Measurements from ENCODE around the gene HCAR1. TPM values are rescaled to one million over a fixed set of nuclear protein-coding genes. Genes with fewer than 3 reads are reported as not detected.

Gene HCAR1
- total RNA-seq, 4 donors from 2014 or later = 0.10 to 0.89 (median 0.29) TPM

DNA sequence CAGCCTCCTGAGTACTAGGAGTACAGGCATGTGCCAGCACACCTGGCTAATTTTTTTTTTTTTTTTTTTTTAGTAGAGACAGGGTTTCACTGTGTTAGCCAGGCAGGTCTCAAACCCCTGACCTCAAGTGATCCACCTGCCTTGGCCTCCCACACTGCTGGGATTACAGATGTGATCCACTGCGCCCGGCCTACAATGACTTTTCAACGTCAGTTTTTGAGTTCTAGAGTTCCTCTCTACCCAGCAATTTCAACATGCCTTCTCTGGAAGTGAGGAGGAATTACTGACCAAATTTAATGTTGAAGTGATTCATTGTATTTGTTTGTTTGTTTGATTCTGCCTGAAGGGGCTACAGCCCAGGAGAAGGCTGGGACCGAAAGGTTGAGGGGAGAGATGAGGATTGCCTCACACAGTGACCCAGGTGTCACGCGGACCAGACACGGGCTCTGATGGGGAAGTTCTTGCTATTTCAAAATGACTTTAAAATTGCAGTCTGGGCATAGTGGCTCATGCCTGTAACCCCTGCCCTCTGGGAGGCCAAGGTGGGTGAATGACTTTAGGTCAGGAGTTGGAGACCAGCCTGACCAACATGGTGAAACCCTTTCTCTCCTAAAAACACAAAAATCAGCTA is 13.4 kb upstream of the HCAR1 start:
- H3K4me3 ChIP-seq = no peak overlapping the region
- no peak overlapping the region for H3K27ac ChIP-seq
- H3K4me1 ChIP-seq = no peaks in the 10 kb centered on the region
- WGBS = 90% methylated on average over 7 of the region's 7 CpGs
- no peaks in the 10 kb centered on the region for H3K27me3 ChIP-seq
- peak in 1 of 2 donors; percentile 36 for DNase-seq (ENCODE audit: low spot score in 2 of 2)
- H3K36me3 ChIP-seq = no peaks in the 10 kb centered on the region
- no peaks in the 10 kb centered on the region for H3K9me3 ChIP-seq
- TF ChIP-seq, protein P1, sequence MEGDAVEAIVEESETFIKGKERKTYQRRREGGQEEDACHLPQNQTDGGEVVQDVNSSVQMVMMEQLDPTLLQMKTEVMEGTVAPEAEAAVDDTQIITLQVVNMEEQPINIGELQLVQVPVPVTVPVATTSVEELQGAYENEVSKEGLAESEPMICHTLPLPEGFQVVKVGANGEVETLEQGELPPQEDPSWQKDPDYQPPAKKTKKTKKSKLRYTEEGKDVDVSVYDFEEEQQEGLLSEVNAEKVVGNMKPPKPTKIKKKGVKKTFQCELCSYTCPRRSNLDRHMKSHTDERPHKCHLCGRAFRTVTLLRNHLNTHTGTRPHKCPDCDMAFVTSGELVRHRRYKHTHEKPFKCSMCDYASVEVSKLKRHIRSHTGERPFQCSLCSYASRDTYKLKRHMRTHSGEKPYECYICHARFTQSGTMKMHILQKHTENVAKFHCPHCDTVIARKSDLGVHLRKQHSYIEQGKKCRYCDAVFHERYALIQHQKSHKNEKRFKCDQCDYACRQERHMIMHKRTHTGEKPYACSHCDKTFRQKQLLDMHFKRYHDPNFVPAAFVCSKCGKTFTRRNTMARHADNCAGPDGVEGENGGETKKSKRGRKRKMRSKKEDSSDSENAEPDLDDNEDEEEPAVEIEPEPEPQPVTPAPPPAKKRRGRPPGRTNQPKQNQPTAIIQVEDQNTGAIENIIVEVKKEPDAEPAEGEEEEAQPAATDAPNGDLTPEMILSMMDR (IDR thresholded peaks at IDR 0.05) = no peak
- TF ChIP-seq EP300 (IDR thresholded peaks at IDR 0.05) = no peak
- no peak for TF ChIP-seq POLR2A (IDR thresholded peaks at IDR 0.05)
- no peak for TF ChIP-seq POLR2AphosphoS5 (IDR thresholded peaks at IDR 0.05)

DNA sequence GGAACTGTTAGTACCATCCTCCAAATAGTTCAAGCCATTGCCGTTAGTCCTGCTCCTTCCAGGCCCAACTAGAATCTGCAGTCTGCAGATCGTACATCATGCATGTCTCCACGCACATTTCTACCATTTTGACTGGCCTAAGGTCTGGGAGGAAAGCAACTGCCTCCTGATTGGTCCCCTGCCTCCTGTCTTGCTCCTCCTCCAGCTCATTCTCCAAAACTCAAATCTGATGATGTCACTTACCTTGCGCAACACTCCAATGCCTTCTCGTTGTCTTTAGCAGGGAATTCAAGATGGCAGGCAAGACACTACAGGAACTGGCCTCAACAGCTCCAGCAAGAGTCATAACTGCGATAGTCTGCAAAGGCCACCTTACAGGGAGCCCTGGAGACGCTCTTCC is 9.7 kb upstream of the HCAR1 start:
- Histone ChIP-seq H3K36me3 (no peaks in the 10 kb centered on the region), H3K27ac (no peak overlapping the region), H3K4me3 (no peak overlapping the region), H3K27me3 (no peaks in the 10 kb centered on the region), H3K9me3 (no peaks in the 10 kb centered on the region), H3K4me1 (no peaks in the 10 kb centered on the region)
- peak in 1 of 2 donors; percentile 1 for DNase-seq (ENCODE audit: low spot score in 2 of 2)
- 91% methylated on average over 7 of the region's 7 CpGs for WGBS
- TF ChIP-seq POLR2A (IDR thresholded peaks at IDR 0.05) = no peak
- no peak for TF ChIP-seq POLR2AphosphoS5 (IDR thresholded peaks at IDR 0.05)
- TF ChIP-seq, protein P1 (IDR thresholded peaks at IDR 0.05) = no peak
- no peak for TF ChIP-seq EP300 (IDR thresholded peaks at IDR 0.05)

DNA sequence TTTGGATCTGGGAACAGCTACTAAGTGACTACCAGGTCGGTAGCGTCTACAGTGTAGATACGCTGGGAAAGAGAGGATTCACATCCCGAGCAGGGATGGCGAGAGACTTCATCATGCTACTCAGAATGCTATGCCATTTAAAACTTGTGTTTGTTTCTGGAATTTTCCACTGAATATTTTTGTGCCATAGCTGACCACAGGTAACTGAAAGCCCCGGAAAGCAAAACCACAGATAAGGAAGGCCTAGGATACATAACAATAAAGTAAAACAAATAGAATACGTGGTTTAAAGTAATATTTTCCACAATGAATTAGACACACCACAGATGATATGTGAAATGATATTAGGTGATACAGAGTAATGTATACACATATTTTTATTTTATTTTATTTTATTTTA is 7.9 kb upstream of the HCAR1 start:
- H3K27ac ChIP-seq = no peak overlapping the region
- no peaks in the 10 kb centered on the region for H3K9me3 ChIP-seq
- H3K36me3 ChIP-seq = no peaks in the 10 kb centered on the region
- WGBS = 79% methylated on average over 7 of the region's 7 CpGs
- TF ChIP-seq, protein P1 (IDR thresholded peaks at IDR 0.05) = no peak
- TF ChIP-seq POLR2A (IDR thresholded peaks at IDR 0.05) (no peak), EP300 (IDR thresholded peaks at IDR 0.05) (no peak), POLR2AphosphoS5 (IDR thresholded peaks at IDR 0.05) (no peak)
- H3K27me3 ChIP-seq = no peaks in the 10 kb centered on the region
- no peak for DNase-seq (ENCODE audit: low spot score in 2 of 2)
- no peak overlapping the region for H3K4me3 ChIP-seq
- no peaks in the 10 kb centered on the region for H3K4me1 ChIP-seq

GRCh38 chr12:122732611-122733010 is 2.0 kb upstream of the HCAR1 start:
- H3K27ac ChIP-seq = no peak overlapping the region
- DNase-seq (ENCODE audit: low spot score in 2 of 2) = no peak
- no peaks in the 10 kb centered on the region for H3K27me3 ChIP-seq
- TF ChIP-seq POLR2A (IDR thresholded peaks at IDR 0.05) = no peak
- no peak for TF ChIP-seq POLR2AphosphoS5 (IDR thresholded peaks at IDR 0.05)
- no peak for TF ChIP-seq EP300 (IDR thresholded peaks at IDR 0.05)
- TF ChIP-seq, protein P1 (IDR thresholded peaks at IDR 0.05) = no peak
- WGBS = 90% methylated on average over 4 of the region's 4 CpGs
- no peaks in the 10 kb centered on the region for H3K9me3 ChIP-seq
- no peaks in the 10 kb centered on the region for H3K4me1 ChIP-seq
- H3K4me3 ChIP-seq = no peak overlapping the region
- no peaks in the 10 kb centered on the region for H3K36me3 ChIP-seq

DNA sequence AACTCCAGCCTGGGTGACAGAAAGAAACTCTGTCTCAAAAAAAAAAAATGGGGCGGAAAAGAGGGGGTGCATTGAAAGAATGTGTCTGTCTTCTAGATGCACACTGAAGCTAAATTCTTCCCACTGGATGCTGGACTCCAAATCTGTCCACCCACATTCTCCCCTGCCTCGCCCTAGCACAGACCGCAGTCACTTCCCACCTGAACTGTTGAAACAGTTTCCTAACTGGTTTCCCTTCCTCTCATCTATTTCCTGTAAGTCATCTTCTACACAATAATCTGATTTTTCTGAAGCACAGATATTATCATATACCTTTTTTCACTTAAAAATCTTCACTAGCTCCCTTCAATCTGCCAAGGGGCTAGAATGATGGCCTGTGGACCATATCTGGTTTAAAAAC is 1.5 kb upstream of the HCAR1 start:
- 78% methylated on average over 3 of the region's 3 CpGs for WGBS
- Histone ChIP-seq H3K27ac (no peak overlapping the region), H3K4me1 (no peaks in the 10 kb centered on the region), H3K9me3 (no peaks in the 10 kb centered on the region), H3K36me3 (no peaks in the 10 kb centered on the region), H3K27me3 (no peaks in the 10 kb centered on the region), H3K4me3 (no peak overlapping the region)
- TF ChIP-seq POLR2A (IDR thresholded peaks at IDR 0.05) (no peak), POLR2AphosphoS5 (IDR thresholded peaks at IDR 0.05) (no peak), EP300 (IDR thresholded peaks at IDR 0.05) (no peak)
- TF ChIP-seq, protein P1 (IDR thresholded peaks at IDR 0.05) = no peak
- DNase-seq (ENCODE audit: low spot score in 2 of 2) = no peak

Measured in suprapubic skin (tissue), 4 donors.